H7 (cell line): ENCODE results near the gene FAM234A. TPM values are rescaled to one million over a fixed set of nuclear protein-coding genes. Genes with fewer than 3 reads are reported as not detected.

Experiments
- DNase-seq: peaks from one replicate; pipeline ENCODE4 v3.0.0; 2012
- H3K27me3 ChIP-seq: 2 replicates; pipeline ENCODE4 v1.6.0; 2011; ENCODE audit warnings: mild to moderate bottlenecking, low read length; ENCODE audit not compliant: control insufficient read depth, insufficient read depth
- H3K36me3 ChIP-seq: replicated peaks from 2 replicates; pipeline ENCODE4 v1.5.1; 2011; ENCODE audit warnings: low read length; ENCODE audit not compliant: control insufficient read depth, insufficient read depth
- H3K4me3 ChIP-seq: 2 replicates; pipeline ENCODE4 v1.5.1; 2011; ENCODE audit warnings: low read depth, mild to moderate bottlenecking, control low read depth, low read length, moderate library complexity; ENCODE audit not compliant: insufficient read depth
- total RNA-seq: library from RNA; depleted of rRNA; stranded (reverse); fragments of >200 nt; shearing (Covaris generic); gene quantifications from 2 replicates; pipeline ENCODE4 v1.2.3, GENCODE V29; 2014

The FAM234A gene
- total RNA-seq, 1 experiment from 2014 or later, result 106 TPM

DNA sequence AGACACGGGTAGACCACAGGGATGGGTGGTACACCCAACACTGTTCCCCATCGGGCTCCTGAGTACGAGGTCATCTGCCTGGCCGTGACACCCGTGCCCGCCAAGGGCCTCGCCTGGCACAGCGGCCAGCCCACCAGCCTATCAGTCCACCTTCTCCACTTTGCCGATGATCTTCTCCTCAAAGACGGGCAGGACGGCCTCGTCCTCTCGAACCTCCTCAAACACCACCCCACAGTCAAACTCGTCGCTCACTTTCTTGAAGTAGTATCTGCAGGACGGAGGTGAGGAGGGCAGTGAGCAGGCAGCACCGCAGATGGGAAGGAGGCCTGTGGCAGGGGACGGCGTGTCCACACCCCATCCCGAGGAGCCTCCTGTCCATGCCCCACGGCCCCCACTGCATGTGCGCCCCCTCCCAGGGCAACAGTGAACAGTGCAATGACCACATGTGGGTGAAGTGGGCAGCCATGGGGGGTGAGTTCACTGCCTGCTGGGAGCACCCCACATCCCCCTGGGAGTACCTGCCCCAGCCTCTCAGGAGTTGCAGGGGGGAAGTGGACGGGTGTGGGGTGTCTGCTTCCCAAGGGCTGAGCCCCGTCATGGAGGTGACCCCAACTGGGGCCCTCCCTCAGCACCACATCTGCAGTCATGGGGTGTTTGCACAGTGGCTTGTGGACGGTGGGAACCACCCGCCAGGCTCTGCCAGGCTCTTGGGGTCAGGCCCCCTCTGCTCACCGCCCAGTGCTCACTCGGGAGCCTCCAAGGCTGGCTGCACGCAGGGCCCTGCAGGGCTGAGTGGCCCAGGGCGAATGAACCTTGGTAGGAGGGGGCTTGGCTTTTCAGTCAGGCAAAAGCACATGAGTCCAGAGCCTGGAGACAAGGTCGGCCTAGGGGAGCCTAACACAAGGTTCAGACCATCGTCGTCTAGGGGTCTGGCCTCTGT is 53.6 kb downstream of the FAM234A start:
- no peaks in the 10 kb centered on the region for H3K27me3 ChIP-seq
- no peak overlapping the region for H3K4me3 ChIP-seq
- peaks cover 6% of the 10 kb centered on the region for H3K36me3 ChIP-seq
- no peak for DNase-seq

- H3K4me3 ChIP-seq, result no peak overlapping the region
- no peak for DNase-seq
- peaks cover 6% of the 10 kb centered on the region for H3K36me3 ChIP-seq
- no peaks in the 10 kb centered on the region for H3K27me3 ChIP-seq
Observed at GRCh38 chr16:289395-289997, 54.9 kb downstream of the FAM234A start.

DNA sequence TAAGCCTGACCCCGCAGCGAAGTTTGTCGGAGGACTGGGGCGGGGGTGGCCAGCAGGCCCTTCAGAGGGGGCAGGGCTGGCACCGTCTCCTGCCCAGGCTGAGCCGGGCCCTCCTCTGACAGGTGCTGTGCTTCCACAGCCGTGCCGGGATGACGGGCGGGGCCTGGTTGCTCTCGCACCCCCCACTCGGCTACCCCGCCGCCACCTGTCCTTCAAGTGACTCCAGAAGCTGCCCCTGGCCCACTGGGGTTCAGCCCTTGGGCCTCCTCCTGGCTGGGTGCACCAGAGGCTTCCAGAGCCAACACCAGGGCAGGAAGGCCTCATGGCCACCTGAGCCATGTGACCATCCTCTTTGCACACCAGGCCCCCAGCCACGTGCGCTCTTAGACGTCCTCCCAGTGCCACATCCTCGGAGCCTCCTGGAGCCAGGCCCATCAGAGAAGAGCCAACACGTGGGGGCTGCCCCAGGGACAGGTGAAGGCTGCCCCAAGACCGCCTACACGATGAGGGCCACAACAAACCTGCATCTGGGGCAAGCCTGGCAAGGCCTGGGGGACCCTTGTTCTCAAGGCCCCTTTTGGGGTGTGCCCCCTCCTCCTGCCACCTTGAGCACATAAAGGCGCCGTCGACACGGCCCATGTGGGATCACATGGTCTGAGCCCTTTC is 55.5 kb downstream of the FAM234A start:
- H3K36me3 ChIP-seq, result peaks cover 6% of the 10 kb centered on the region
- H3K4me3 ChIP-seq, result no peak overlapping the region
- no peaks in the 10 kb centered on the region for H3K27me3 ChIP-seq
- no peak for DNase-seq

DNA sequence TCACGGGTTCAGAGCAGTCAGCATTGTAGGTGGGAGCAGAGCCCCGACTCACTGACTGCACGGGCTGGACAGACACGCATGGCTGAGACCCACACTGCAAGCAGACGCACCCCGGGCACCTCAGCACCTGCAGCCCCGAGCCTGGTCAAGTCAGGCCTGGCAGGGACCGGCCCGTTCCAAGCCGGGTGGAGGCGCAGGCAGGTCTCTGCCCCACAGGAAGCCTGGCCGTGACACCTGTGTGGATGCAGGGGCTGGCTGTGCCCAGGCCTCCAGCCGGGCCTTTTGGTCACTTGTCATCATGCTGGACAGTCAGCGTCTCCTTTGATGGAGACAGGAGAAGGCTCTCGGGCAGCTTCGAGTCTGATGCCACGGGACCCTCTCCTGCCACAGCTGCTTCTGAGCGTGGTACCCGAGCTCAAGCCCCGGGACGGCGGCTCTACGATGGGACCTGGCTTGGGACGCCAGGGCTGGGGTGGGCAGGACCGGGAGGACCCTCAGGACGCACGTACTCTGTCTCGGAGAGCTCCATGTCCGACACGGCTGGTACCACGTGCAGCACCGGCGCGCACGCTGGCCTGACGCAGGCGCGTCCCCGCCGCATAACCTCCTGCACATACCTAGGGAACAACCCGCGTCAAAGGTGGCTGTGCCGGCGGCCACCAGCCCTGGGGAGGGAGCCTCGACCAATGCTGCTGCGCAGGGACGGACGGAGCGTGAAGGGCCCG is 56.2 kb downstream of the FAM234A start:
- H3K4me3 ChIP-seq, result no peak overlapping the region
- no peak for DNase-seq
- peaks cover 6% of the 10 kb centered on the region for H3K36me3 ChIP-seq
- no peaks in the 10 kb centered on the region for H3K27me3 ChIP-seq

DNA sequence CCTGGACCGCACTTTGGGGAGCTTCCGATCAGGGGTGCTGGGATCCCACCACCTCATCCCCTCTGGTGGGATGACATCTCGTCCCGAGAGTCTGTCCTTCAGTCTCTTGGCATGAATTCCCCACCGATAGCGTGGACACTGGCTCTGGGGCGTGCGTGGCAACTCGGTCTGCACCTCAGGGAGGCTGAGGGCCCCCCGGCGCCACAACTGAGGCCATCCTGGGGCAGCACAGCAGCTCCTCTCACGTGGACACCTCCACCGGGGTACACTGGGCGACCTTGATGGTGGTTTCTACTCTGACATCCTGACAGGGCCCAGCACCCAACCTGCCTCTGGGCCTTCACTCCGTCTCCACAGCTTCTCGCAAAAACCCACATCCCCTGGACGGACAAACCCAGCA is 56.9 kb downstream of the FAM234A start:
- Histone ChIP-seq H3K27me3 (no peaks in the 10 kb centered on the region), H3K4me3 (no peak overlapping the region), H3K36me3 (peaks cover 7% of the 10 kb centered on the region)
- no peak for DNase-seq

DNA sequence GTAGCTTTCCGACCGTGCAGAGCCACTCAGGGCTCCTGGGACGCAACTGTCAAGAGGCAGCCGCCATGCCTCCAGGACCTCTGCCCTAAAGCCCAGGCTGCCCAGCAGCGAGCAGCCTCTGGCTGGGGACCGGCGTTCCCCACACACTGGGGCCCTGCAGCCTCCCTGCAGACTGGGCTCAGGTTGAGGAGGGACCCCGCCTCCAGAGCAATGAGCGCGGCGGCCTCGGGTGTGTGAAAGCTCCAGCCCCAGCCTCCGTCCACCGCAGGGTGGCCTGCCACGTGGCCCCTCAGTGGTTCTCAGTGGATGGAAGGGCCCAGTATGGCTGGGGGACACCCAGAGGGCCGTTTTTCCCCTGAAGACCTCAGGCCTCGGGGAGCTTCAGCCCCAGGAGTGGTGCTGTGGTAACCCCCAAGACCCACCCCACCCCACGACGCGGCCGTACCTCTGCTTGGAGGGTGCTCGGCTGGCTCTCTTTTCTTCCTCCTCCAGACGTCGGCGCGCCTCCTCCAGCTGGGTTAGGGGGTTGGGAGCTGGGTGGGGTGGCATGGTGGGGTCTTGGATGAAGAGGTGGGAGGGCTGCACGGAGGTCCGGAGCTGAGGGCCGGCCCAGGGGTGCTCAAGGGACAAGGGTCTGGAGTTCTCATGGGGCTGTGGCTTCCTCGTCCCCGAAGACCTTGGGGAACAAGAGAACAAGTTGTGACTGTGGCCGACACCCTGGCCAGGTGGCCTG is 58.6 kb downstream of the FAM234A start:
- no peak for DNase-seq
- Histone ChIP-seq H3K4me3 (no peak overlapping the region), H3K27me3 (no peaks in the 10 kb centered on the region), H3K36me3 (peaks cover 8% of the 10 kb centered on the region)

- DNase-seq, result no peak
- Histone ChIP-seq H3K4me3 (no peak overlapping the region), H3K36me3 (peaks cover 8% of the 10 kb centered on the region), H3K27me3 (no peaks in the 10 kb centered on the region)
Observed at GRCh38 chr16:296276-296675, 61.7 kb downstream of the FAM234A start.

- Histone ChIP-seq H3K4me3 (no peak overlapping the region), H3K36me3 (peaks cover 8% of the 10 kb centered on the region), H3K27me3 (no peaks in the 10 kb centered on the region)
- DNase-seq, result no peak
Observed at GRCh38 chr16:296806-297510, 62.3 kb downstream of the FAM234A start.

DNA sequence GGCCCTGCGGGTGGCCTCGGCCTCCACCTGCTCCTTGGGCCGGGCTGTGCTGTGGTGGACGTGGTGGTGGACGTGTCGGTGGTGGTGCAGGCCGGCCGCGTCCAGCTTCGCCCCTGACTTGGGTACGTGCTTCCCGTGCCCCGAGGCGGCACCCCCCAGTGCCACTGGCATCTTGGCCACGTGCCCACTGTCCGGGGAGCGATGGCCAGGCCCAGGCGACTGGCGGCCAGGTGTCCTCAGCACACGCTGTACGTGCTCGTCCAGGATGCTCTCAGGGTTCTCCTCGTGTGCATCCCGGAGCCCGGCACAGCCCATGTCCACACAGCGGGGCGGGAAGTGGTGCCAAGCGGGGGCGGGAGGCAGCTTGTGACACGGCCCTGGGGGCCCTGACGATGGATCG is 63.2 kb downstream of the FAM234A start:
- no peaks in the 10 kb centered on the region for H3K27me3 ChIP-seq
- DNase-seq, result no peak
- no peak overlapping the region for H3K4me3 ChIP-seq
- peaks cover 4% of the 10 kb centered on the region for H3K36me3 ChIP-seq

DNA sequence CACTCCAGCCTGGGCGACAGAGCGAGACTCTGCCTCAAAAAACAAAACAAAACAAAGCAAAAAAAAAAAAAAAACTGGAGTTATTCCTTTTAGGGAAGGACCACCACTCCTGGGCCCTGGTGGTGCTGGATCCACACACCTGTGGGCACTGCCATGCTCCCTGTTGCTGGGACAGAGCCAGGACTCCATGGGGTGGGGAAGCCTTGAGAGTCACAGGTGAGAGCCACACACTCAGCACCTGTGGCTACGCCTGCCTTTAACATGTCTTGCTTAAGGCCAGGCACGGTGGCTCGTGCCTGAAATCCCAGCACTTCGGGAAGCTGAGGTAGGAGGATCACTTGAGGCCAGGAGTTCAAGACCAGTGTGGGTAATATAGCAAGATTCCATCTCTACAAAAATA is 66.6 kb downstream of the FAM234A start:
- no peak overlapping the region for H3K4me3 ChIP-seq
- peaks cover 4% of the 10 kb centered on the region for H3K36me3 ChIP-seq
- no peak for DNase-seq
- no peaks in the 10 kb centered on the region for H3K27me3 ChIP-seq

DNA sequence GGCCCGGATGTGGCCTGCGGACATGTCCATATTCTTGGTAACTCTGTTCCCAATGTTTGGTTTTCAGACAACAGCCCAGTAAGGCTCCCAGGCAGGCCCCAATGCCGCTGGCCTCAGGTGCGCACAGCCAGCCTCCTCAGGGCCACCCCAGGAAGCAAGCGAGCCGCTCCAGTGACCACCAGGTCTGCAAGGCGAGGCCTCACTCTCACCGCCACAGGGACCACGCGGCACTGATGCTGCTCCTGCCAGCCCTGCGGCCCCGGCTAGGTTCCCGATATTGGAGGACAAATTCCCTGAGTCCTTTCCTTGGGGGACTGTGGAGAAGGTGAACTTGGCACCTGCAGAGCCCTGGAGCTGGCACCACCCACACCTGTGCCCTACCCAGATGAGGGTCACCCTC is 67.3 kb downstream of the FAM234A start:
- Histone ChIP-seq H3K27me3 (no peaks in the 10 kb centered on the region), H3K4me3 (no peak overlapping the region), H3K36me3 (peaks cover 4% of the 10 kb centered on the region)
- no peak for DNase-seq

DNA sequence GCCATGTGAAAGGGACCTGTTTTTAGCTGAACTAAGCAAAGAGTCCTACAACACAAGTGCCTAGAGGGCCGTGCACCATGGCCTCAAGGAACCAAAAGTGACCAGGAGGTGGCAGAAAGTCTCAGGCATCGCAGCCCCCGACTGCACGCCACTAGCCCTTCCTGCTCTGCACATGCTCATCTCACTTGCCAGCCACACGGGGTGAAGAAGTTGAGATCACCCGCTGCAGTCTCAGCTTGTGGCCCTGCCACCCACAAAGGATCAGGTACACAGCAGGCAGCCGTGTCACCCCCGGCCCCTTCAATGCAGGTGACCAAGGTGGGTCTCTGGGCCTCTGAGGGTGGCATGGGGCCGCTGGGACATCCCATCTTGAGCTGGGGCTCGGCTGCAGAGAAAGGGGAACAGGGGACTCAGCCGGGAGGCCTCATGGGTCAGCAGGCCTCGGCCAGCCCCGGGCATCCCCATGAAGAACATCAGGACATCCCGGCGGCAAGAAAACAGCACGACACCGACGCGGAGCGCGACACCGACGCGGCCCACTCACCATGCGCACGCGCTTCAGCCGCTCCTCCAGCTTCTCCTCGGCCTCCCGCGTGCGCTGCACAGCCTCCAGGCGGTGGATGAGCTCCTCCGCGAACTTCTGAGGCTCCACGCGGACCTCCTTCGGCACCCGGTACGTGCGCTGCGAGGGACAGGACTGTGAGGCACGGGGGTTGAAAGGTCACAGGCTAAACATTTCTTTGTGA is 69.3 kb downstream of the FAM234A start:
- peaks cover 6% of the 10 kb centered on the region for H3K36me3 ChIP-seq
- H3K27me3 ChIP-seq, result no peaks in the 10 kb centered on the region
- H3K4me3 ChIP-seq, result no peak overlapping the region
- no peak for DNase-seq
